ENCODE measurements around the gene HYOU1.
A peak's percentile ranks its signal among the peaks of the same experiment; 100 is the strongest.
"Not testable (repeated sequence)": the region's sequence is repeated elsewhere in the genome, so short reads cannot be mapped to it uniquely, and the experiment has no call there.

The HYOU1 gene

GRCh38 chr11:119024430-119025098, 32.4 kb downstream of the HYOU1 start:
- DNase-seq (ENCODE audit: low read depth in 2 of 3, low spot score in 1 of 3) = no peak

- no peak for DNase-seq (ENCODE audit: low read depth in 2 of 3, low spot score in 1 of 3)
Observed at GRCh38 chr11:119023741-119024140, 33.3 kb downstream of the HYOU1 start.

DNA sequence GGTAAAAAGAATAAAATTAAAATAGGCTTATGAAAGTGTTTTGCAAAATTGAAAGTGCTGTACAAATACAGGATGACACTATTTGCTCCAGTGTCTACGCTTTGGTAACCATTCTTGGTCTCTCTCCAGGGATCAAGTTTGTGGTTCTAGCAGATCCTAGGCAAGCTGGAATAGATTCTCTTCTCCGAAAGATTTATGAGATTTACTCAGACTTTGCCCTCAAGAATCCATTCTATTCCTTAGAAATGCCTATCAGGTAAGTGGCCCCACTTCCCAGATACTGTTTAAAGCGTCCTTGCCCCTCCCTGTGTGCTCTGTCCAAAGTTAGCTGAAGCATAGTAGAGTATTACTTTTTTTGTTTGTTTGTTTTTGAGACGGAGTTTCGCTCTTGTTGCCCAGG, 35.4 kb downstream of the HYOU1 start:
- no peak for DNase-seq (ENCODE audit: low read depth in 2 of 3, low spot score in 1 of 3)

- no peak for DNase-seq (ENCODE audit: low read depth in 2 of 3, low spot score in 1 of 3)
Observed at GRCh38 chr11:119019996-119020395, 37.0 kb downstream of the HYOU1 start.

GRCh38 chr11:119018074-119018938, 38.7 kb downstream of the HYOU1 start, which contains the start of the genes RPS25 and TRAPPC4:
Gene RPS25, minus strand, starts transcription at chr11:119018343. Its CDS starts 59 bp downstream, at chr11:119018284.
Gene TRAPPC4, plus strand, starts transcription at chr11:119018766. Its CDS starts 30 bp downstream, at chr11:119018796.
- DNase-seq (ENCODE audit: low read depth in 2 of 3, low spot score in 1 of 3) = peak; percentile 85 to 92 (median 92)

GRCh38 chr11:119017377-119017776, 39.6 kb downstream of the HYOU1 start:
- not testable (repeated sequence) for DNase-seq (ENCODE audit: low read depth in 2 of 3, low spot score in 1 of 3)

- DNase-seq (ENCODE audit: low read depth in 2 of 3, low spot score in 1 of 3) = no peak
Observed at GRCh38 chr11:119016216-119017009, 40.6 kb downstream of the HYOU1 start.

- no peak for DNase-seq (ENCODE audit: low read depth in 2 of 3, low spot score in 1 of 3)
Observed at GRCh38 chr11:119015054-119015611, 41.9 kb downstream of the HYOU1 start.

- no peak for DNase-seq (ENCODE audit: low read depth in 2 of 3, low spot score in 1 of 3)
Observed at GRCh38 chr11:119014209-119014924, 42.6 kb downstream of the HYOU1 start.

DNA sequence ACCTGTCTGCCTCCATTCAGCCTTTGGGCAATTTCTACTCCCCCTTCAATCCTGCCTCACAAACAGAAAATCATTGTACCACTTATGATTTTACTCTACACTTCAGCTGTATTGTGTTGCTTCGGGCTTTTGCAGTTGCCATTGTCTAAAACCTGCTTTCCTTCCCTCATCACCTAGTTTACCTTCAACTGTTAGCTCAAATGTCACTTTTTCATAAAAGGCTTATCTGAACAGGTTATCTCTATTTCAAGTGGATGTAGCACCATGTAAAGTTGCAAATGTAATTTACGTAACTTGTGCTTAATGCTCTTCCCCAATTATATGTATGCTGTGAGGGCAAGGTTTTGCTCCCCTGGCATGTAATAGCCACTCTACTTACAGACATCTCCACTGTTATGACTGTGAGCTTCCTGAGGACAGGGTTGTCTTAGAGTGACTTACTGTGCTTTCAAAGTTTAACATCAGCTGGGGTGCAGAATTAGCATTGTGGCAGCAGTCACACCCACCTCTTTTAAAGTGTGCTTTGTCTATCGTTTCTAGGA, 44.3 kb downstream of the HYOU1 start:
- DNase-seq (ENCODE audit: low read depth in 2 of 3, low spot score in 1 of 3) = no peak

- no peak for DNase-seq (ENCODE audit: low read depth in 2 of 3, low spot score in 1 of 3)
Observed at GRCh38 chr11:119011476-119012053, 45.4 kb downstream of the HYOU1 start.

DNA sequence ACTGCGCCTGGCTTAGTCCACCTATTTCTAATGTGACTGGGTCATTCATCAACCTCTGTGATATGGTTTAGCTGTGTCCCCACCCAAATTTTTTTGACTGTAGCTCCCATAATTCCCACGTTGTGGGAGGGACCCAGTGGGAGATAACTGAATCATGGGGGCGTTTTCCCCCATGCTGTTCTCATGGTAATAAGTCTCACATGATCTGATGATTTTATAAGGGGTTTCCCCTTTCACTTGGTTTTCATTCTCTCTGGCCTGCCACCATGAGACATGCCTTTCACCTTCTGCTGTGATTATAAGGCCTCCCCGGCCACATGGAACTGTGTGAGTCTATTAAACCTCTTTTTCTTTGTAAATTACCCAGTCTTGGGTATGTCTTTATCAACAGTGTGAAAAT, 50.3 kb downstream of the HYOU1 start:
- no peak for DNase-seq (ENCODE audit: low read depth in 2 of 3, low spot score in 1 of 3)

DNA sequence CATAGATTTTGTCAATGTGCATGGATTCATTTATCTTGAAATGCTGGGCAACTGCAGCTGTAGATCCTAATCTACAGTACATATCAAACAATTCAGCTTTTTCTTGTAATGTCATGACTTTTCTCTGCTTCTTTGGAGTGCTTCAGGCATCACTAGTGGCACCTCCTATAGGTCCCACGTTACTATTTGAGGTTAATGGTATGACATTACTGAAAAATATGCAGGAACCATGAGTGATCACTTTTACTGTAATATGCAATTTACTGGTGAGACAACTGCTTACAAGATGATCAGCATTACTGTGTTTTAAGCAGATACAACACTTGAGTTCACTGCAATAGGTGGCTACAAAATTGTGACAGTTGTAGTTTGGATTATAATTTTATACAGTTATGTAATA, 56.1 kb downstream of the HYOU1 start:
- DNase-seq (ENCODE audit: low read depth in 2 of 3, low spot score in 1 of 3) = no peak

DNA sequence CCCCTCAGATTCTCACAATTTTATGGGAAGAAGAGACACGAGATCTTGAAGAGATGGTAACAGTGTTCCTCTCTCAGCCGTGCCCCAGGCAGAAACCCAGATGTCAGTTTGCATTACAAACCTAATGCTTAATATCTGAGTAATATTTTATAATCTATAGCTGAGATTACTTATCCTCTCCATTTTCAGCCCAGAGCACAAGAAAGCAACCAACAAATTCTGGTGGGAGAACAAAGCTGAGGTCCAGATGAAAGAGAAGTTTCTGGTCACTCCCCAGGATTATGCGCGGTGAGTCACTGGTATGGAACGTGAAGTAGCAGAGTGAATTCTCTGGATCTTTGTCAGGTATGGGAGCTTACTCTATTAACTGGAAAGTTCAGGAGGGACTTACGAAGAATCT, 58.2 kb downstream of the HYOU1 start:
- no peak for DNase-seq (ENCODE audit: low read depth in 2 of 3, low spot score in 1 of 3)

DNA sequence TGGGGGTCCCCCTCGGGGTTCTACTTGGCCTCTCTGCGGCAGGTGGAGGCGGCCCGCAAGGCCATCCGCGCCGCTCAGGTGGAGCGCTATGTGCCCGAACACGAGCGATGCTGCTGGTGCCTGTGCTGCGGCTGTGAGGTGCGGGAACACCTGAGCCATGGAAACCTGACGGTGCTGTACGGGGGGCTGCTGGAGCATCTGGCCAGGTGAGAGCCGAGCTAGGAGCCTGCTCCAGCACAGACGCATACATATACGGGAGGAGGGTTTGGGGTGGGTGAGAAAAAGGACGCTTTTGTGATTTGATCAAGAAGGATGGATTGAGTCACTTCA, 58.7 kb downstream of the HYOU1 start:
- no peak for DNase-seq (ENCODE audit: low read depth in 2 of 3, low spot score in 1 of 3)

- DNase-seq (ENCODE audit: low read depth in 2 of 3, low spot score in 1 of 3) = peak; percentile 94 to 95 (median 94)
Observed at GRCh38 chr11:118997627-118998387, 59.2 kb downstream of the HYOU1 start, which contains the start of gene CENATAC. Gene CENATAC, plus strand, starts transcription at chr11:118998138. Its CDS starts 60 bp downstream, at chr11:118998198.

- peak in 2 of 3 donors; percentile 32 to 35 for DNase-seq (ENCODE audit: low read depth in 2 of 3, low spot score in 1 of 3)
Observed at GRCh38 chr11:118996926-118997626, 59.9 kb downstream of the HYOU1 start.
